HL-60 (cell line): ENCODE results near the gene BANP.
"Not testable (repeated sequence)": the region's sequence is repeated elsewhere in the genome, so short reads cannot be mapped to it uniquely, and the experiment has no call there.

Experiments
- DNase-seq, 2 experiments: peaks; one replicate each; pipeline ENCODE4 v3.0.0-alpha.2; 2010 to 2020; ENCODE audit warnings: low read depth in 1 of 2, low spot score in 1 of 2
- H3K27ac ChIP-seq: fragments of 250-450 bp; sonication (Bioruptor Pico); replicated peaks from 2 replicates; pipeline ENCODE4 v1.5.1; 2020; ENCODE audit warnings: mild to moderate bottlenecking, moderate library complexity
- H3K27me3 ChIP-seq: fragments of 250-450 bp; sonication (Bioruptor Pico); 2 replicates; pipeline ENCODE4 v1.5.1; 2021; ENCODE audit warnings: mild to moderate bottlenecking, moderate library complexity; ENCODE audit not compliant: insufficient read depth, poor library complexity, severe bottlenecking
- H3K4me3 ChIP-seq: replicated peaks from 2 replicates; pipeline ENCODE4 v1.5.1; 2011; ENCODE audit warnings: mild to moderate bottlenecking, control low read depth, low read length; ENCODE audit not compliant: insufficient read depth
- GABPA ChIP-seq: IDR thresholded peaks from 2 replicates; pipeline ENCODE4 v1.6.1; 2012; ENCODE audit warnings: low read depth
- POLR2AphosphoS5 ChIP-seq: IDR thresholded peaks from 2 replicates; pipeline ENCODE4 v1.6.1; 2012; ENCODE audit warnings: low read depth
- SPI1 ChIP-seq: IDR thresholded peaks from 2 replicates; pipeline ENCODE4 v1.6.1; 2012; ENCODE audit warnings: low read depth, mild to moderate bottlenecking, borderline replicate concordance
- TF ChIP-seq, protein P1 (sequence below): IDR thresholded peaks from one replicate; pipeline ENCODE4 v1.5.1; 2011; ENCODE audit warnings: low read length, control low read depth, inconsistent platforms; ENCODE audit not compliant: insufficient read depth
- TF ChIP-seq, protein P2 (sequence below): IDR thresholded peaks from 2 replicates; pipeline ENCODE4 v1.6.1; 2012; ENCODE audit warnings: low read depth; ENCODE audit not compliant: insufficient replicate concordance

BANP gene

DNA sequence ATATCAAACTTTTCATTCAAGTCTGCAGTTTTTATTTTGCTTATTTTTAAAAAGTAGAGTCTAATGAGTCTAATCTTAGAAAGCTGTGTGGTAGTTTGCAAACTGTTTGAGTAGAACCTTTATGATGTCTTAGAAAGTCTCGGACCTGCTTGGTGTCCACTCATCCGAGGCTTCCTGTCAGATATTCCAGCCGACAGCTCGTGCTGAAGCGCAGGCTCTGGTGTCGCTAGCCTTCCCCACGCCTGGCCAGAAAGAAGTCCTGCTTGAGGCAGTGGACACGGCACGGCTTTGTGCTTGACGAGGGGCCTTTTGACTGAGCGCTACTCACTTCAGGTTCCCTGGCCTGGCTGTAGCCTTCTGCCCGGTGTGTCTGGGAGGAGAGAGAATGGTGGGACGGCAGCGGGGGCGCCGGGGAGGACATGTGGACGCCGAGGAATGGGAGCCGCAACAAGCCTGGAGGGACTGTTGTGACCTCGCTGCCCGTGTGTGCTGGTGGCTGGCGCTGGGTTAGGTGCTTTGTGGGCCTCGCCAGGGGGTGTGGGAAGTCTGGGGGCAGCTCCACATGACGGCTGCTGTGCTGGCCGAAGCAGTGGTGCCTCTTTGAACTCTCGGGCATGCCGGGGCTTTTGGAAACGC, 33.5 kb downstream of the BANP start:
- no peak overlapping the region for H3K4me3 ChIP-seq
- DNase-seq = no peak
- no peaks in the 10 kb centered on the region for H3K27me3 ChIP-seq
- TF ChIP-seq POLR2AphosphoS5 (no peak), SPI1 (no peak), GABPA (no peak)
- TF ChIP-seq, protein P1, sequence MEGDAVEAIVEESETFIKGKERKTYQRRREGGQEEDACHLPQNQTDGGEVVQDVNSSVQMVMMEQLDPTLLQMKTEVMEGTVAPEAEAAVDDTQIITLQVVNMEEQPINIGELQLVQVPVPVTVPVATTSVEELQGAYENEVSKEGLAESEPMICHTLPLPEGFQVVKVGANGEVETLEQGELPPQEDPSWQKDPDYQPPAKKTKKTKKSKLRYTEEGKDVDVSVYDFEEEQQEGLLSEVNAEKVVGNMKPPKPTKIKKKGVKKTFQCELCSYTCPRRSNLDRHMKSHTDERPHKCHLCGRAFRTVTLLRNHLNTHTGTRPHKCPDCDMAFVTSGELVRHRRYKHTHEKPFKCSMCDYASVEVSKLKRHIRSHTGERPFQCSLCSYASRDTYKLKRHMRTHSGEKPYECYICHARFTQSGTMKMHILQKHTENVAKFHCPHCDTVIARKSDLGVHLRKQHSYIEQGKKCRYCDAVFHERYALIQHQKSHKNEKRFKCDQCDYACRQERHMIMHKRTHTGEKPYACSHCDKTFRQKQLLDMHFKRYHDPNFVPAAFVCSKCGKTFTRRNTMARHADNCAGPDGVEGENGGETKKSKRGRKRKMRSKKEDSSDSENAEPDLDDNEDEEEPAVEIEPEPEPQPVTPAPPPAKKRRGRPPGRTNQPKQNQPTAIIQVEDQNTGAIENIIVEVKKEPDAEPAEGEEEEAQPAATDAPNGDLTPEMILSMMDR = no peak
- TF ChIP-seq, protein P2, sequence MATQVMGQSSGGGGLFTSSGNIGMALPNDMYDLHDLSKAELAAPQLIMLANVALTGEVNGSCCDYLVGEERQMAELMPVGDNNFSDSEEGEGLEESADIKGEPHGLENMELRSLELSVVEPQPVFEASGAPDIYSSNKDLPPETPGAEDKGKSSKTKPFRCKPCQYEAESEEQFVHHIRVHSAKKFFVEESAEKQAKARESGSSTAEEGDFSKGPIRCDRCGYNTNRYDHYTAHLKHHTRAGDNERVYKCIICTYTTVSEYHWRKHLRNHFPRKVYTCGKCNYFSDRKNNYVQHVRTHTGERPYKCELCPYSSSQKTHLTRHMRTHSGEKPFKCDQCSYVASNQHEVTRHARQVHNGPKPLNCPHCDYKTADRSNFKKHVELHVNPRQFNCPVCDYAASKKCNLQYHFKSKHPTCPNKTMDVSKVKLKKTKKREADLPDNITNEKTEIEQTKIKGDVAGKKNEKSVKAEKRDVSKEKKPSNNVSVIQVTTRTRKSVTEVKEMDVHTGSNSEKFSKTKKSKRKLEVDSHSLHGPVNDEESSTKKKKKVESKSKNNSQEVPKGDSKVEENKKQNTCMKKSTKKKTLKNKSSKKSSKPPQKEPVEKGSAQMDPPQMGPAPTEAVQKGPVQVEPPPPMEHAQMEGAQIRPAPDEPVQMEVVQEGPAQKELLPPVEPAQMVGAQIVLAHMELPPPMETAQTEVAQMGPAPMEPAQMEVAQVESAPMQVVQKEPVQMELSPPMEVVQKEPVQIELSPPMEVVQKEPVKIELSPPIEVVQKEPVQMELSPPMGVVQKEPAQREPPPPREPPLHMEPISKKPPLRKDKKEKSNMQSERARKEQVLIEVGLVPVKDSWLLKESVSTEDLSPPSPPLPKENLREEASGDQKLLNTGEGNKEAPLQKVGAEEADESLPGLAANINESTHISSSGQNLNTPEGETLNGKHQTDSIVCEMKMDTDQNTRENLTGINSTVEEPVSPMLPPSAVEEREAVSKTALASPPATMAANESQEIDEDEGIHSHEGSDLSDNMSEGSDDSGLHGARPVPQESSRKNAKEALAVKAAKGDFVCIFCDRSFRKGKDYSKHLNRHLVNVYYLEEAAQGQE = no peak
- H3K27ac ChIP-seq = no peak overlapping the region

DNA sequence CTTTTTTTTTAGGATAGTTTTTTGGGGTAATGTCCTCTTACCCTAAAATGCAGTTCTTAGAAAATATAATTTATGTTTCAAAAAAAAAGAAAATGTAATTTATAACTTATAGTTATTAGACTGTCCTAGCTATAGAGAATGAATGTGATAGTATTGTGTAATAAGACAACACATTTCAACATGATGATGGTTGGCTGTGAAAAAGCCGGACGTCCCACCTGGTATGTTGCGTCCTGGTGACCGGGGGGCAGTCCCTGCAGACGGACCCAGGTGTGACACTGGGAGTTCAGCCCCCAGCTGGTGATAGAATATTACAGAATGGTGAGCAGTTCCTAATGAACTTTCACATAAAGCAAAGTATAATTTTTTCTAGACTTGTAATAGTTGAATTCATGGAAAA, 34.3 kb downstream of the BANP start:
- not testable (repeated sequence) for DNase-seq, H3K4me3 ChIP-seq, H3K27me3 ChIP-seq

DNA sequence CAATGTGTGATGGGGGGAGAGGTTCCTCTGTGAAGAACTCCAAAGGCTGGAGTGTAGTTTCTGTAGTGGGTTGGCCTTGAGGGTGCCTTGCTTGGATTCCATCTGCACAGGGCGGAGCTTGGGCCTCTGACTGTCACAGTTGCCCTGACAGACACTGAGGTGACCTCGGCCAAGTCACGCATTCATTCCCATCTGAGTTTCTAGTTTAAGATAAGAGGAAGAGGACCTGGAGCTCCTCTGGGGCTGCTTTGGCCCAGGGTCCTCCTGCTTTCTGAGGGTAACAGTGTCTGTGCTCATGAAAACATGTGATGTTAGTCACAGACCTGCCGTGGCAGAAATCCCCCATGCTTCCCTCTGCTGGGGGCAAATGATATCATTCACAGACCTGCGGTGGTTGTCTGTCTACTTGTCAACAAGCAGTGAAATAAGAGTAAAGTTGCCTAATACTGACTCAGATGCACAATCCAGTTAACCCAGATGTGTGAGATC, 35.2 kb downstream of the BANP start:
- not testable (repeated sequence) for H3K27me3 ChIP-seq, H3K4me3 ChIP-seq, H3K27ac ChIP-seq
- peak; percentile 4 to 21 for DNase-seq

More for the DNA sequence above, 34.3 kb downstream of the BANP start:
- H3K27ac ChIP-seq = not testable (repeated sequence)

DNA sequence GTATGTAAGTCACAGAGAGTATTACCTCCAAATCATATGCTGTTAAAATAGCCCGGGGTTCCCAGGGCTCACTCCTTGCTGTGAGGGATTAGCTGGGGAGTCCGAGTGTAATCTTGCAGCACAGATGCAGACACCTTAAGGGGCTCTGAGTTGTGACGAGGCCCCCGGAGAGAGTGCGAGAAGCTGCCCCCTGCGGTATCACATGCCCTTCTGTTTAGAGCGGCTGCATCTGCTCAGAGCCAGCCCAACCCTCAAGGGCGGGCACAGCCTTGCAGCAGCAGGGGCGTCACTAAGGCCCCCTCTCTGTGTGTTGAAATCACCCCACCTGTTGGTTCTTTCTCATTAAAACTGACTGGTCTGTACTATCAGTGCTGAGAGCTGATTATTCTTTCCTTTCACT, 37.4 kb downstream of the BANP start:
- H3K27ac ChIP-seq, DNase-seq, H3K4me3 ChIP-seq, H3K27me3 ChIP-seq: not testable (repeated sequence)

DNA sequence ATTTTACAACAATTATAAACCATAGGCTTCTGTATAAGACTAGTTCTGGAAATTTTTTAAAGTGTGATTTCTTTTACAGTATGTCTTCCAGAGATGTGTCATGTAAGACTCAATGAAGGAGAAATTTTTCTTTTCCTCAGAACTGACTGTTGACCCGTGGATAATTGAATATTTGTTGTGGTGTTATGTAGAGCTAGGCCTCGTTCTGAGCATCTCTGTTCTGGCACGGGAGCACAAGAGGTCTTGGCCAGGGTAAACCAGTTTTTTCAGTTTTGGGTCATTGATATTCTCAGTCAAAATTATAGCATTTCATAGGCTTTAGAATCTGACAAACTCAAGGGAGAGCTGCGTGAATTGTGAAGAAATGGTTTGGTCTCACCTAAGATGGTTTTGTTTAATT, 39.0 kb downstream of the BANP start:
- DNase-seq, H3K4me3 ChIP-seq, H3K27ac ChIP-seq, H3K27me3 ChIP-seq: not testable (repeated sequence)

DNA sequence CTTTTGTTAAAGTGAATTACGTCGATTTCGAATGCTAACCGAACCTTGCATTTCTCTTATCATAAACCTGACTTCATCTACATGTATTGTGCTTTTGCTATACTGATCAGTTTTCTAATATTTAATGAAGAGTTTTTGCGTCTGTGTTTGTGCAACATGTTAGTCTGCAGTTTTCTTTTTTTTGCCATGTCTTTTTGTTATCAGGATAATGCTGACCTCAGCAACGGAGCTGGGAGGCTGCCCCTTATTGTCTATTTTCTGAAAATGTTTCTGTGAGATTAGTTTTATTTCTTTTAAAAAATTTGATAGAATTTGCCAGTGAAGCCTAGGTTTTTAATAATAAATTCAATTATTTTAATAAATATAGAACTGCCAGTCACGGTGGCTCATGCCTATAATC, 40.9 kb downstream of the BANP start:
- not testable (repeated sequence) for H3K27me3 ChIP-seq, H3K27ac ChIP-seq, H3K4me3 ChIP-seq, DNase-seq

DNA sequence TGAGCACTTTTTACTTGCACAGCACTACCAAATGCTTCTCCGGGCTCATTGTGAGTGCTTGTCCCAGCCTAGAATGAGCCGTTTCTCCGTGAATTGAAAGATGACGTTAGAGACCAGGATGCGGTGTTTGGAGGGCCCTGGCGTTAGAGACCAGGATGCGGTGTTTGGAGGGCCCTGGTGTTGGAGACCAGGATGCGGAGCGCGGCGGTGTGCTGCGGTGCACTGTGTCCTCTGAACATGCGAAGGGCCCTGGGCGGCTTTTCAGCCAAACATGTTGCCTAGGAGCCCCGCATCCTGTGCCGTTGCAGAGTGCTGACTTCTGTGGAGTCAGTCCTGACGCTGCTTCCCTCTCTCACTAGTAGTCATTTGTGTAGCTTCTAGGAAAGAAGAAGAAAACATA, 42.7 kb downstream of the BANP start:
- H3K27ac ChIP-seq = no peak overlapping the region
- no peak for DNase-seq
- no peaks in the 10 kb centered on the region for H3K27me3 ChIP-seq
- TF ChIP-seq, protein P2 = no peak
- no peak for TF ChIP-seq POLR2AphosphoS5
- no peak for TF ChIP-seq GABPA
- no peak for TF ChIP-seq SPI1
- TF ChIP-seq, protein P1 = no peak
- H3K4me3 ChIP-seq = no peak overlapping the region
